GM19240 (cell line): ENCODE data around the gene F2RL3.
"Not testable (repeated sequence)": the region's sequence is repeated elsewhere in the genome, so short reads cannot be mapped to it uniquely, and the experiment has no call there.

Source experiments
- DNase-seq: peaks from one replicate; pipeline ENCODE4 v3.0.0; 2011; ENCODE audit warnings: low spot score; ENCODE audit not compliant: insufficient read length

The F2RL3 gene

DNA sequence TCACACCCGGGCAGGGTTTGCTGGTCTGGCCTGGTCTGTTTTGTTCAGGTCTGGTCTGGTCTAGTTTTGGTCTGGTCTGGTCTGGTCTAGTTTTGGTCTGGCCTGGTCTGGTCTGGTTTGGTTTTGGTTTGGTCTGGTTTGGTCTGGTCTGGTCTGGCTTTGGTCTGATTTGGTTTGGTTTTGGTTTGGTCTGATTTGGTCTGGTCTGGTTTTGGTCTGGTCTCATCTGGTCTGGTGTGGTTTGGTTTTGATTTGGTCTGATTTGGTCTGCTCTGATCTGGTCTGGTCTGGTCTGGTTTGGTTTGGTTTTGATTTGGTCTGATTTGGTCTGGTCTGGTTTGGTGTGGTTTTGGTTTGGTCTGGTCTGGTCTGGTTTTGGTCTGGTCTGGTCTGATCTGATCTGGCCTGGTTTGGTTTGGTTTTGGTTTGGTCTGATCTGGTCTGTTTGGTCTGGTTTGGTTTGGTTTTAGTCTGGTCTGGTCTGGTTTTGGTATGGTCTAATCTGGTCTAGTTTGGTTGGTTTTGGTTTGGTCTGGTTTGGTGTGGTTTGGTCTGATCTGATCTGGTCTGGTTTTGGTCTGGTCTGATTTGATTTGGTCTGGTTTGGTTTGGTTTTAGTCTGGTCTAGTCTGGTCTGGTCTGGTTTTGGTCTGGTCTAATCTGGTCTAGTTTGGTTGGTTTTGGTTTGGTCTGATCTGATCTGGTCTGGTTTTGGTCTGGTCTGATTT is 14.4 kb upstream of the F2RL3 start:
- no peak for DNase-seq

DNA sequence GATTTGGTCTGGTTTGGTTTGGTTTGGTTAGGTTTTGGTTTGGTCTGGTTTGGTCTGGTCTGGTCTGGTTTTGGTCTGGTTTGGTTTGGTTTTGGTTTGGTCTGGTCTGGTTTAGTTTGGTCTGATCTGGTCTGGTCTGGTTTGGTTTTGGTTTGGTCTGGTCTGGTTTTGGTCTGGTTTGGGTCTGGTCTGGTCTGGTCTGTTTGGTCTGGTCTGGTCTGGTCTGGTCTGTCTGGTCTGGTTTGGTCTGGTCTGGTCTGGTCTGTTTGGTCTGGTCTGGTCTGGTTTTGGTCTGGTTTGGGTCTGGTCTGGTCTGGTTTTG is 13.9 kb upstream of the F2RL3 start:
- DNase-seq: not testable (repeated sequence)

GRCh38 chr19:16875584-16876555 is 12.9 kb upstream of the F2RL3 start:
- no peak for DNase-seq

- no peak for DNase-seq
These were observed 11.9 kb upstream of the F2RL3 start for GRCh38 chr19:16876904-16877361.

DNA sequence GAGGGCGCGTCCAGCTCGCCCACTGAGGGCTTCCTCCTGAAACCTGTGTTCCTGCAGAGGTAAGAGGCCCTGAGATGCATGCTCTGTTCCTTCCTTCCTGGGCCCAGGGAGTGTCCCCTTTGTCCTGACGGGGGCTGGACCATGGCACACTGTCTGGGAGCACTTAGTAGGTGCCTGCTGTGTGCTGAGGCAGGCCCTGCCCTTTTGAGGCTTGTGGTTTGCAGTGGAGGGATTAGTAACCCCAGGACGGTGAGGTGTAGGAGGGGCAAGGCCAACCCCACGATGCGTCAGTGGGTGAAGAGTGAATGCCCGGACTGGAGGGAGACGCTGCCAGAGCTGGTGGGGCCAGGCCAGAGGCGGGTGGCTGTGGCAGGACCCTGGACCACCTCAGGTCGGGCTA is 11.2 kb upstream of the F2RL3 start:
- DNase-seq: no peak

DNA sequence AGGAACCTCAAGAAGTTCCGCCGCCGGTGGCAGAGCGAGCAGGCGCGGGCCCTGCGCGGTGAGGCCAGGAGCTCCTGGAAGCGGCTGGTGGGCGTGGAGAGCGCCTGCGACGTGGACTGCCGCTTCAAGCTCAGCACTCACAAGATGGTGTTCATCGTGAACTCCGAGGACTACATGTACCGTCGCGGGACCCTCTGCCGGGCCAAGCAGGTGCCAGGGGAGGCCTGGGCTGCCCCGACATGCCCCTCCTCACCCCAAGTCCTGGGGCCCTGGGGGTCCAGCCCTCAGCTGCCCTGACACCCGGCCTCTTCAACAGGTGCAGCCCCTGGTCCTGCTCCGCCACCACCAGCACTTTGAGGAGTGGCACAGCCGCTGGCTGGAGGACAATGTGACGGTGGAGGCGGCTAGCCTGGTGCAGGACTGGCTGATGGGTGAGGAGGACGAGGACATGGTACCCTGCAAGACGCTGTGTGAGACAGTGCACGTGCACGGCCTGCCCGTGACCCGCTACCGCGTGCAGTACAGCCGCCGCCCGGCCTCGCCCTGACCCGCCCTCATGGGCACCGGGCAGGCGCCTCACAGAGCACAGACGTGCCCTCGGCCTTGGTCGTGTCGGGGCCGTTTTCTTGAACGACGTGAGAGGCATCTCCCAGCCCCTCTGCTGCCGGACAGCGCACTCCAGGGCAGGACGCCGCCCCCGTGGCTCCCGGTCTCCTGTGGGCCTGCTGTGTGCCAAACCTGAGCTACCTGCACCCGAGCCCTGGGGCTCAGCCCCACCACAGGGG is 10.4 kb upstream of the F2RL3 start:
- DNase-seq: no peak

- no peak for DNase-seq
These were observed 7.8 kb upstream of the F2RL3 start for GRCh38 chr19:16880884-16881554.

GRCh38 chr19:16882146-16882545 is 6.7 kb upstream of the F2RL3 start:
- no peak for DNase-seq

DNA sequence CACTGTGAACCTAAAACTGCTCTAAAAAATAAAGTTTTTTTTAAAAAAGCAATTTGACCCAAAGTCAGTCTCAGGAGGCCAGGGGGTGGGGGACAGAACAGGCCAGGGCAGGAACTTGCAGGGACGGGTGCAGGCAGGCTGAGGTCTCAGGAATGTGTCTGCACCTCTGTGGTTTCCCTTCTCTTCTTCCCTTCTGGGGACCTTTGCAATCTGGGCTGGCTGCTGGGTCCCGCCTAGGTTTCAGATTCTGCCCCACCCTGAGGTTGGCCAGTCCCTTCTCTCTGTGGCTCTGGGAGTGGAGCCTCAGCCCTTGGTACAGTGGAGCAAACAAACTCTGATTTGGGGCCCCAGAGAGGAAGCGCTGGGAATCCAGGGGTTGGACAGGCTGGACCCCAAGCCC is 5.3 kb upstream of the F2RL3 start:
- no peak for DNase-seq

DNA sequence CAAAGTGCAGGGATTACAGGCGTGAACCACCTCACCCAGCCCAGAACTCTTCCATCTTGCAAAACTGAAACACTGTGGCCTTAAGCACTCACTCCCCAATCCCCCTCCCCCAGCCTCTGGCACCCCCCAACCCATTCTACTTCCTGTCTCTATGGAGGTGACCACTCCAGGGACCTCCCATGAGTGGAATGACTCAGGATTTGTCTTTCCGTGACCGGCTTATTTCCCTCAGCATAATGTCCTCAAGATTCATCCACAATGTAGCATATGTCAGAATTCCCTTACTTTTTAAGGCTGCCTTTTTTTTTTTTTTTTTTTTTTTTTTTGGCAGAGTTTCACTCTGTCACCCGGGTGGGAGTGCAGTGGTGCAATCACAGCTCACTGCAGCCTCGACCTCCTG is 3.6 kb upstream of the F2RL3 start:
- no peak for DNase-seq

DNA sequence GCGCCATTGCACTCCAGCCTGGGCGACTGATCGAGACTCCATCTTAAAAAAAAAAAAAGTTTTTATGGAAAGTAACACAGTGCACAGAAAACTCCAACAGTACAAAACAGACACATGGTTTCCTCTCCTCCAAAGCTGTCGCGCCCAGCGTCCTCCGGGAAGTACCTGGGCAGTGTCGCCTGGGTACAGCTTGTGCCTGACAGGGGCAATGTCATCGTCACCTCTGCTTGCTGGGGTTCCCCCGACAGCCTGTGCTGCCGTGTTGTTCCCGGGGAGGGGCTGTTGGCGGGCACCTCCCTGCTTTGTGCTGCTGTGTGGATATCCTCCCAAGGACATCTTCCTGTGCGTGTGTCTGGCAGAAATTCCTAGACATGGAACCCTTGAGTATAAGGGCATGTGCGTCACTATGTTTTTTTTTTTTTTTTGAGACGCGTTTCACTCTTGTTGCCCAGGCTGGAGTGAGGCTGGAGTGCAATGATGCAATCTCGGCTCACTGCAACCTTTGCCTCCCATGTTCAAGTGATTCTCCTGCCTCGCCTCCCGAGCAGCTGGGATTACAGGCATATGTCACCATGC is 2.4 kb upstream of the F2RL3 start:
- DNase-seq: no peak

DNA sequence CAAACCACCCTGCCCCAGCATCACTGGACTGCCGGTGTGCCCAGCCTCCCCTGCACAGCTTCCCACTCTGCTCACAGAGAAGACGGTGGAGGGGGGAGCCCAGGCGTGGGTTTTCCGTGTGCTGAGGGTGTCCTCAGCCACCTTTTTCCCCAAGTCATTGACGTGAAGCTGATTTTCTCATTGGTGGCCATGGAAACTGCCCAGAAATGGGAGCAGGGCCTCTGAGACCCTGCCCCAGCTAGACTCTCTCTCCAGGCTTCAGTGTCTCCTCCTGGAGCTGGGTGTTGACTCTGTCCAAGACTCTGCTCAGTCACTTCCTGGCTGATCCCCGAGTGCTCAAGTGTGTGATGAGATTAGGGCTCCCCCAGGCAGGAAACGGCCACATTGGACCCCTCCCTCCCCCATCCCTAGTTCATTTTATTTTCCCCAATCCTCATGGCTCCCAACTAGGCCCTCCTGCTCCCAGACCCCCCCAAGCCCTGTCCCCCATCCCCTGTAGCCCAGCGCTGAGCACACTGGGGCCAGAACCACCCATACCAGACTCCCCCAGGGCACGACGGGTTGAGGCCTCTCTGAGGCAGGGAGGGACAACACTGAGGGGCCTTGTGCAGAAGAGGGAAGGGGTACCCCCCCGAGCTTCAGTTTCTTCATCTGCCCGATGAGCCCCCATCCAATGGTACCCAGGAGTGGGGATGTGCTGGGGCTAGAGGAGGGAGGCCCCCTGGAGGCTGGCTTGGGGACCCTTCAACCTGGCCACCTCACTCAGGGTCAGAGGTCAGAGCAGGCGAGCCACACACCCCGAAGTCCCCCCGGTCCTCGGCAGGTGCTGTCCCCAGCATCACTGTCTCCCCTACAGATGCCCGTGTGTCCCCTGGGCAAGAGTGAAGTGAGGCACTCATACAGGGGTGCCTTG is 1.2 kb upstream of the F2RL3 start:
- DNase-seq: no peak

- no peak for DNase-seq
These were observed 625 bp downstream of the F2RL3 start for GRCh38 chr19:16889366-16889882.

- no peak for DNase-seq
These were observed 1.2 kb downstream of the F2RL3 start for GRCh38 chr19:16889883-16890460.

GRCh38 chr19:16890461-16891184 is 1.8 kb downstream of the F2RL3 start:
- DNase-seq: no peak

- no peak for DNase-seq
These were observed 3.0 kb downstream of the F2RL3 start for GRCh38 chr19:16891696-16892382.

DNA sequence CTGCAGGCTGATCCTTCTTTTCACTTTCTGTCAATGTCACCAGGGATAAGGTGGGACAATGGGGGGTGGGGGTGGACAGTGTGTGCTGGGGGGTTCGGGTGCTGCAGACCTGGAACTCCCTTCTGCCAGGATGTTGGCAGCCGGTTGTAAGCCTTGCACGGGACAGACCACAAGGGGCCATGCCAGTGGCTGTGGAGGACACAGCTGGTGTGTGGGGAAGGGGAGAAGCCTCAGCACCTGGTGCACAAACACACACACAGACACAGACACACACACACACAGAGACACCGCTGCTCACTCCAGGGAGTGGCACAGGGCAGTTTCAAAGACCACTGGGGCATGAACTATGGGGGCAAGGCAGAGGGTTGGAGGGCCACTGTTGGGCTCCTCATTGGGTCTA is 3.6 kb downstream of the F2RL3 start:
- no peak for DNase-seq
